ENCODE measurements around the gene ACSL6. TPM values are rescaled to one million over a fixed set of nuclear protein-coding genes. Genes with fewer than 3 reads are reported as not detected.
"Not testable (repeated sequence)": the region's sequence is repeated elsewhere in the genome, so short reads cannot be mapped to it uniquely, and the experiment has no call there.

ACSL6 gene
- total RNA-seq, 1 donor from 2014 or later, result 0.20 TPM

DNA sequence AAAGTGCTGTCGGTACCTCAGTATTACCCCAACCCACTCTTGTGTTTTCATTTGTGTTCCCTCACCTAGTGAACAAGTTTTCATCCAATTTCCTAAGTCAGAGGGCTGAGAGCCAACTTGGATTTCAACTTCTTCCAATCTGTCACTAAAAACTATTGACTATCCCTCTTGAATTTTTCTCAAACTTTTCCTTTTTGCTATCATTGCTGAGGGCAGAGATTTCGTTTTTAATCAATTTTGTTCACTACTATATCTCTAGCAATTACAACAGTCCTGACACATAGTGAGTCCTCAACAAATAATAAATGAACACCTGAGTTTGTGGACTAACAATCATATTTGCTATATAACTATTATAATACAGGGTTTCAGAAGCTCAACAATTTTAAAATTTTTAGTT is 95.0 kb downstream of the ACSL6 start:
- no peak for ATAC-seq (ENCODE audit: low read depth)
- no peak overlapping the region for H3K4me3 Mint-ChIP-seq
- TF ChIP-seq, protein P1, sequence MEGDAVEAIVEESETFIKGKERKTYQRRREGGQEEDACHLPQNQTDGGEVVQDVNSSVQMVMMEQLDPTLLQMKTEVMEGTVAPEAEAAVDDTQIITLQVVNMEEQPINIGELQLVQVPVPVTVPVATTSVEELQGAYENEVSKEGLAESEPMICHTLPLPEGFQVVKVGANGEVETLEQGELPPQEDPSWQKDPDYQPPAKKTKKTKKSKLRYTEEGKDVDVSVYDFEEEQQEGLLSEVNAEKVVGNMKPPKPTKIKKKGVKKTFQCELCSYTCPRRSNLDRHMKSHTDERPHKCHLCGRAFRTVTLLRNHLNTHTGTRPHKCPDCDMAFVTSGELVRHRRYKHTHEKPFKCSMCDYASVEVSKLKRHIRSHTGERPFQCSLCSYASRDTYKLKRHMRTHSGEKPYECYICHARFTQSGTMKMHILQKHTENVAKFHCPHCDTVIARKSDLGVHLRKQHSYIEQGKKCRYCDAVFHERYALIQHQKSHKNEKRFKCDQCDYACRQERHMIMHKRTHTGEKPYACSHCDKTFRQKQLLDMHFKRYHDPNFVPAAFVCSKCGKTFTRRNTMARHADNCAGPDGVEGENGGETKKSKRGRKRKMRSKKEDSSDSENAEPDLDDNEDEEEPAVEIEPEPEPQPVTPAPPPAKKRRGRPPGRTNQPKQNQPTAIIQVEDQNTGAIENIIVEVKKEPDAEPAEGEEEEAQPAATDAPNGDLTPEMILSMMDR (IDR thresholded peaks at IDR 0.05), result no peak

DNA sequence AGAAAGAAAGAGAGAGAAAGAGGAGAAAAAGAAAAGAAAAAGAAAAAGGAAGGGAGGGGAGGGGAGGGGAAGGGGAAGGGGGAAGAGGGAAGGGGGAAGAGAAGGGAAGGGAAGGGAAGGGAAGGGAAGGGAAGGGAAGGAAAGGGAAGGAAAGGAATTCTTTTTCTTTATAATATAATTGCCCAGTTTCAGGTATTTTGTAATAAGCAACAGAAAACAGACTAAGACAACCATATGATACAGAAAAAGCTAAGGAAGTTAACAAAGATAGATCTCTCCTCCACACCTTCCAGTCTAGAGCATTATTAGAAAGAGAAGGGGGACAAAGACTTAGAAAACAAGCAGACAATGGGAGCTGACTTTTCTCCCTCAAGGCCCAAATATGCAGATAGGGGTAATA is 97.0 kb downstream of the ACSL6 start:
- Mint-ChIP-seq H3K9me3 (peaks cover 8% of the 10 kb centered on the region), H3K4me3 (no peak overlapping the region), H3K27me3 (peaks cover 5% of the 10 kb centered on the region), H3K4me1 (no peaks in the 10 kb centered on the region), H3K27ac (no peak overlapping the region), H3K36me3 (ENCODE audit: low read depth) (no peaks in the 10 kb centered on the region)
- CTCF ChIA-PET, result no interaction called here
- TF ChIP-seq, protein P1 (IDR thresholded peaks at IDR 0.05), result no peak
- intact Hi-C loops (cut with micrococcal nuclease), result no loop called here
- DNase-seq, result no peak
- POLR2A ChIA-PET, result no interaction called here
- ATAC-seq (ENCODE audit: low read depth), result no peak

More for the DNA sequence above, 95.0 kb downstream of the ACSL6 start:
- no peaks in the 10 kb centered on the region for H3K36me3 Mint-ChIP-seq (ENCODE audit: low read depth)
- H3K27ac Mint-ChIP-seq, result no peak overlapping the region
- CTCF ChIA-PET, result no interaction called here
- H3K9me3 Mint-ChIP-seq, result peaks cover 4% of the 10 kb centered on the region
- peaks cover 5% of the 10 kb centered on the region for H3K27me3 Mint-ChIP-seq
- H3K4me1 Mint-ChIP-seq, result no peaks in the 10 kb centered on the region
- POLR2A ChIA-PET, result no interaction called here
- intact Hi-C loops (cut with micrococcal nuclease), result no loop called here
- no peak for DNase-seq

DNA sequence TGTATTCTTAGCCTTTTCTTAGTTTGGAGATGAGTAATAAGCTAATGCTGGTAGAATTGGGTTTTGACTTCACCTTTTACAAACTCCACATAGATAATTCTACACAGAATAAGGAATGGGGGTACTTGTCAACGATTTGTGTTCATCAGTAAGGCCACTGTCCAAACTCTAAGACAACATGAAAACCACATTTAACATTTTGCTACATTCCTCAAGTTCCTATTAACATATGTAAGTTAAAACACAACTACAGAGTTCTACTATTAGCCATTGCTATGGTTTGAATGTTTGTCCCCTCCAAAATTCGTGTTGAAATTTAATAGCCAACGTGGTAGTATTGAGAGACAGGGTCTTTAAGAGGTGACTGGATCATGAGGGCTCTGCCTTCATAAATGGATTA is 97.9 kb downstream of the ACSL6 start:
- H3K4me3 Mint-ChIP-seq, result no peak overlapping the region
- TF ChIP-seq, protein P1 (IDR thresholded peaks at IDR 0.05), result no peak
- H3K27ac Mint-ChIP-seq, result no peak overlapping the region
- POLR2A ChIA-PET, result no interaction called here
- intact Hi-C loops (cut with micrococcal nuclease), result no loop called here
- peaks cover 9% of the 10 kb centered on the region for H3K9me3 Mint-ChIP-seq
- no peaks in the 10 kb centered on the region for H3K4me1 Mint-ChIP-seq
- H3K27me3 Mint-ChIP-seq, result peaks cover 10% of the 10 kb centered on the region
- DNase-seq (no peak), ATAC-seq (ENCODE audit: low read depth) (no peak)
- no peaks in the 10 kb centered on the region for H3K36me3 Mint-ChIP-seq (ENCODE audit: low read depth)
- CTCF ChIA-PET, result no interaction called here

DNA sequence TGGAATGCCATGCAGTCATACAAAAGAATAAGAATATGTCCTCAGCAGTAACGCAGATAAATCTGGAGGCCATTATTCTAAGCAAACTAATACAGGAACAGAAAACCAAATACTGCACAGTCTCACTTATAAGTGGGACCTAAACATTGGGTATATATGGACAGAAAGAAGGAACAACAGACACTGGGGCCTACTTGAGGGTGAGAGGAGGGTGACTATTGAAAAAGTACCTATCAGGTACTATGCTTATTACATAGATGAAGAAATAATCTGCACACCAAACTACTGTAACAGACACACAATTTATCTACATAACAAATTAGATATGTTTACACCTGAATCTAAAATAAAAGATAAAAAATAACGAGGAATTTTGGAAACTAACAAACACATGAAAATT is 104.8 kb downstream of the ACSL6 start:
- Mint-ChIP-seq H3K9me3 (peaks cover 29% of the 10 kb centered on the region), H3K36me3 (ENCODE audit: low read depth) (peaks cover 5% of the 10 kb centered on the region), H3K4me1 (no peaks in the 10 kb centered on the region), H3K27ac (no peak overlapping the region), H3K27me3 (peaks cover 27% of the 10 kb centered on the region), H3K4me3 (no peak overlapping the region)
- DNase-seq (no peak), ATAC-seq (ENCODE audit: low read depth) (no peak)
- TF ChIP-seq, protein P1 (IDR thresholded peaks at IDR 0.05), result no peak
- CTCF ChIA-PET, result no interaction called here
- POLR2A ChIA-PET, result no interaction called here
- intact Hi-C loops (cut with micrococcal nuclease), result no loop called here

DNA sequence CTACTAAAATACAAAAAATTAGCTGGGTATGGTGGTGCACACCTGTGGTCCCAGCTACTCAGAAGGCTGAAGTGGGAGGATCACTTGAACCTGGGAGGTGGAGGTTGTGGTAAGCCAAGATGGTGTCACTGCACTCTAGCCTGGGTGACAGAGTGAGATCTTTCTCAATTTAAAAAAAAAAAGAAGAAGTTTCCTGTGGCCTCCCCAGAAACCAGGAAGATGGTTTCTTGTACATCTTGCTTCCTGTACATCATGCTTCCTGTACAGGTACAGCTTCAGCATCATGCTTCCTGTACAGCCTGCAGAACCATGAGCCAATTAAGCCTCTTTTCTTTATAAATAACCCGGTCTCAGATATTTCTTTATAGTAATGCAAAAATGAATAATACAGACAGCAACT is 109.2 kb downstream of the ACSL6 start:
- ATAC-seq (ENCODE audit: low read depth); intact Hi-C loops (cut with micrococcal nuclease); H3K27ac Mint-ChIP-seq; H3K36me3 Mint-ChIP-seq (ENCODE audit: low read depth); DNase-seq; H3K4me3 Mint-ChIP-seq; CTCF ChIA-PET; H3K4me1 Mint-ChIP-seq; POLR2A ChIA-PET: not testable (repeated sequence)
- Mint-ChIP-seq H3K9me3 (peaks cover 19% of the 10 kb centered on the region), H3K27me3 (peaks cover 20% of the 10 kb centered on the region)

Other genes with a start within 250 kb of the ACSL6 start
- gene FNIP1, start 214.6 kb downstream of the ACSL6 start, total RNA-seq, result 29.8 and 34.0 TPM in 2 replicates
- not detected in 2 replicates for gene MEIKIN, start 66.0 kb downstream of the ACSL6 start, total RNA-seq
- not detected in 2 replicates for gene IL3, start 49.0 kb upstream of the ACSL6 start, total RNA-seq
- gene CSF2, start 62.1 kb upstream of the ACSL6 start, total RNA-seq, result 0.29 TPM in 1 of 2 replicates, not detected in the other
- 0.29 and 0.44 TPM in 2 replicates for gene P4HA2, start 216.2 kb upstream of the ACSL6 start, total RNA-seq
- not detected in 2 replicates for gene PDLIM4, start 246.0 kb upstream of the ACSL6 start, total RNA-seq